Measurements from ENCODE around the gene OR2H2.

The OR2H2 gene

DNA sequence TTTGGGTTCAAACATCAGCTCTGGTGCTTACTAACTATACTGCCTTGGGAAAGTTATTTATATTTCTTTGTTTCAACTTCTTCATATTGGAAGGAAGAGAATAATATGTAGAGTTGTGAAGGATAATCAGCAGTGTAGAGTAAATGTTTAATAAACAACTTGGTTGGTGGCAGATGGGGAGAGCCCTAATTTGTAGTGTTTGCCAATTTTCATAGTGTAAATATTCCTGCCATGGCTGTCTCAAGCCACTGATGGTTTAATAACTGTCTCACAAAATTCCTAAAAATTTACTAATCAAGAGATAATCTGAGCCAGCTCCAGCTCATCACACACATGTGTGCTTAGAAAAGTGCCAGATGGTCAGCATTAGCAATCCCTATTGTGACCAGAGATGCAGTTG lies at the start of gene OR2H2:
OR2H2 (plus strand) TSS at position 301 of the 400 bp plus-strand sequence. CDS start 2,824 bp downstream, outside the sequence.
- DNase-seq, result no peak

DNA sequence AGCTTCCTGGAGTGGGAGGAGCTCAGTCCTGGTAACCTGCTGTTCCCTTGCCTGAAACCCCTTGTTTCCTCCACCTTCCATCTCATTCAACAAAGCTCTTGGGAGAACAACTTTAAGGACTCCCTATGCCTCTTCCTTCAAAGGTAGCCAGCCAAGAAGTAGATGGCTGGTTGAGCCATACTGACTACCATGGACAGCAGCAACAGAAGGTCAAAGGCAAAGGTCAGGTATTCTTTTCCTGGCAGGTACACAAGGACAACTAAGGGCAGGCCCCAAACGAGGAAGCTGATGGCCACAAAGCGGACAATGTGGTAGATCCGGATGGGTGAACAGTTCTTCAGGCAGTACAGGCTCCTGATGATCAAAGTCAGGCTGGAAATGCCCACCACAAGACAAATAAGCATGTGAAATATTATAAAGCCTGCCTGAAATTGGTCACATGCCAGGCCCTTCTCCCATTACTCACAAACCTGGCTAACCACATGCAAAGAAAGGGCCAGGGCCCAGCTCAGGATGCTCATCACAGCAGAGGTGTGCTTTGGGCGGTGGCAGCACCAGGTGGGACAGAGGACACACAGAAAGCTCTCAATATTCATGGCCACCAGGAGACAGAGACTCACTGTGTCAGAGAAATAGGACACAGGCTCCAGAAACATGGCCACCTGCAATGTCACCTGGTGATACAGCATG lies 47.1 kb upstream of the OR2H2 start:
- no peak for DNase-seq

DNA sequence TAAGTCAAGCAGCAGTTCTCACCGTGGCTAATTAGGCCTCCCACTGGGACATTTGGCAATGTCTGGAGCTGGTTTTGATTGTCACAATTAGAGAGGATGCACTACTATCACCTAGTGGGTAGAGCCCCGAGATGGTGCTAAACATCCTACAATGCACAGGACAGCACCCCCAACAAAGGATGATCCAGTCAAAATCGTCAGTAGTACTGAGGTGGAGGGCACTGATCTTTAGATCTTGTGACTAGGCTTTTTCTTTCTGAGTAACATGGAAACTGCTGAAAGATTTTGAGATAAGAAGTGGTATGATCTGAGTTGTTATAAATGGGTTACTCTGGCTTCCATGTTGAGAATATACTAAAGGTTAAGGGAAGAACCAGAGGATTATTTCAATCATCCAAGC lies 37.3 kb upstream of the OR2H2 start:
- DNase-seq, result no peak

DNA sequence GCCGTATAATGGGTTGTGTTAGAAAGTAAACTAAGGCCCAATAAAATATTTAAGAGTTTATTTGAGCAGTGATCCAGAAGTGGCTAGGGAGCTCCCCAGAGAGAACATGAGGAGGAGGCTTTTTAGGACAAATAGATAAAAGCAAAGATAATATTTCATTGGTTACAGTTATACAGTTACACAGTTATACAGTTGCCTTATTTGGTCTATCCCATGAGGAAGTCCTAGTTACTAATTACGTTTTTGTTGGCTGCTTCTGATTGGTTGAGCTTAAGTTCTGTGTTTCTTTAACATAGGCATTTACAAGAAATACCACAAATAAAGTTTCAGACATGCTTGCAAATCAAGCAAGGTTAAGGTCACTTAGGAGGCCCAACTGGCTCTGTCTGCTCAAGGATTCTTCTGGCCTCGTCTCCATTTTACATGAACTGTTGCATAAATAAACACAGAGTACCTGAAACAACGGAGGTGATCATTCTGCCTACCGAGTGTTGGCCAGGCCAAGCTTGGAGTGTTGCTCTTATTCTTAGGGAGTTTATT lies 32.3 kb upstream of the OR2H2 start:
- DNase-seq, result no peak

DNA sequence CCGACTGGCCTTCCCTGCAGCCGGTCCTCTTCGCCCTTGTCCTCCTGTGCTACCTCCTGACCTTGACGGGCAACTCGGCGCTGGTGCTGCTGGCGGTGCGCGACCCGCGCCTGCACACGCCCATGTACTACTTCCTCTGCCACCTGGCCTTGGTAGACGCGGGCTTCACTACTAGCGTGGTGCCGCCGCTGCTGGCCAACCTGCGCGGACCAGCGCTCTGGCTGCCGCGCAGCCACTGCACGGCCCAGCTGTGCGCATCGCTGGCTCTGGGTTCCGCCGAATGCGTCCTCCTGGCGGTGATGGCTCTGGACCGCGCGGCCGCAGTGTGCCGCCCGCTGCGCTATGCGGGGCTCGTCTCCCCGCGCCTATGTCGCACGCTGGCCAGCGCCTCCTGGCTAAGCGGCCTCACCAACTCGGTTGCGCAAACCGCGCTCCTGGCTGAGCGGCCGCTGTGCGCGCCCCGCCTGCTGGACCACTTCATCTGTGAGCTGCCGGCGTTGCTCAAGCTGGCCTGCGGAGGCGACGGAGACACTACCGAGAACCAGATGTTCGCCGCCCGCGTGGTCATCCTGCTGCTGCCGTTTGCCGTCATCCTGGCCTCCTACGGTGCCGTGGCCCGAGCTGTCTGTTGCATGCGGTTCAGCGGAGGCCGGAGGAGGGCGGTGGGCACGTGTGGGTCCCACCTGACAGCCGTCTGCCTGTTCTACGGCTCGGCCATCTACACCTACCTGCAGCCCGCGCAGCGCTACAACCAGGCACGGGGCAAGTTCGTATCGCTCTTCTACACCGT lies 31.5 kb upstream of the OR2H2 start:
- DNase-seq, result no peak

DNA sequence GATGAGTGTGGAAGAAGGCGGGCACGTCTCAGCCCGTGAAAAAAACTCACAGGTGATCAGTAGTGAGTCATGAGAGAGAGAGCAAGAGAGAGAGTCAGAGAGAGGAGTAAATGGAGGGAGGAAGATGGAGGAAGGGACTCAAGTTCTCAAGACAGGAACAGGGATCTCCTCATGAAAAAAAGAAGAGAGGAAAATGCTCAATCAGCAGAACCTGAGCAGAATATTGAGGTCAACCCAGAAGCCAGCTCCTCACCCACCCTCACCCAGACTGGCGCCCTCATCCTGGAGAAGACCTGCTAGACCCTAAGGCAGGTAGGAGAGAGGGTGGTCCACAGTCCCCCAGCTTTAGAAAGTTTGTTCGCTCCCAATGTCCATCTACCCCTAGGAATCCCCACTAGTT lies 30.2 kb upstream of the OR2H2 start:
- no peak for DNase-seq

DNA sequence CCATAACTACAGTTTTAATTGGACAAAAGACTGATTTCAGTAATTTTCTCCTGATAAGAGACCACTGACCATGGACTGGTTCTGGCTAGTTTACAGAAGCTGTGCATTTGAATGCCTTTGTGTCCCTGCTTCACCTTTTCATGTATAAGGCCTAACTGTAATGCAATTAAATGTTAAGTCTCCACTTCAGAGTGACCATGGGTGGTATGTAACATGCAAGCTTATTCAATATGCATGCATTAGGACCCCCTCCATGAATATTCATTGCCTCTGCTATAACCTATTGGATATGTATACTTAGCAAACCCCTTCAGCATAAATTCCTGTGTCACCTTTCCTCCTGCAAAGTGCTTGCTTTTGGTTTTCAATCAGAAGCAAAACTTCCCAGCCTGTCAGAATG lies 27.6 kb upstream of the OR2H2 start:
- DNase-seq, result no peak

DNA sequence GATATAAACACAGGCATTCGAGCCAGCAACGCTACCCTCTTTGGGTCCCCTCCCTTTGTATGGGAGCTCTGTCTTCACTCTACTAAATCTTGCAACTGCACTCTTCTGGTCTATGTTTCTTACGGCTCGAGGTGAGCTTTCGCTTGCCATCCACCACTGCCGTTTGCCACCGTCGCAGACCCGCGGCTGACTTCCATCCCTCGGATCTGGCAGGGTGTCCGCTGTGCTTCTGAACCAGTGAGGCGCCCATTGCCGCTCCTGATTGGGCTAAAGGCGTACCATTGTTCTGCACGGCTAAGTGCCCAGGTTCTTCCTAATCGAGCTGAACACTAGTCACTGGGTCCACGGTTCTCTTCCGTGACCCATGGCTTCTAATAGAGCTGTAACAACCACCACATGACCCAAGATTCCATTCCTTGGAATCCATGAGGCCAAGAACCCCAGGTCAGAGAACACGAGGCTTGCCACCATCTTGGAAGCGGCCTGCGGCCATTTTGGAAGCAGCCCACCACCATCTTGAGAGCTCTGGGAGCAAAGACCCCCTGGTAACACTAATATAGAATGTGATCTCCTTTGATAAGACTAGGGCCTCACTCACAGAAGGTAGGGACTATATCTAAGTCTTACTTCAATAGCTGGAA lies 26.4 kb upstream of the OR2H2 start:
- DNase-seq, result no peak

DNA sequence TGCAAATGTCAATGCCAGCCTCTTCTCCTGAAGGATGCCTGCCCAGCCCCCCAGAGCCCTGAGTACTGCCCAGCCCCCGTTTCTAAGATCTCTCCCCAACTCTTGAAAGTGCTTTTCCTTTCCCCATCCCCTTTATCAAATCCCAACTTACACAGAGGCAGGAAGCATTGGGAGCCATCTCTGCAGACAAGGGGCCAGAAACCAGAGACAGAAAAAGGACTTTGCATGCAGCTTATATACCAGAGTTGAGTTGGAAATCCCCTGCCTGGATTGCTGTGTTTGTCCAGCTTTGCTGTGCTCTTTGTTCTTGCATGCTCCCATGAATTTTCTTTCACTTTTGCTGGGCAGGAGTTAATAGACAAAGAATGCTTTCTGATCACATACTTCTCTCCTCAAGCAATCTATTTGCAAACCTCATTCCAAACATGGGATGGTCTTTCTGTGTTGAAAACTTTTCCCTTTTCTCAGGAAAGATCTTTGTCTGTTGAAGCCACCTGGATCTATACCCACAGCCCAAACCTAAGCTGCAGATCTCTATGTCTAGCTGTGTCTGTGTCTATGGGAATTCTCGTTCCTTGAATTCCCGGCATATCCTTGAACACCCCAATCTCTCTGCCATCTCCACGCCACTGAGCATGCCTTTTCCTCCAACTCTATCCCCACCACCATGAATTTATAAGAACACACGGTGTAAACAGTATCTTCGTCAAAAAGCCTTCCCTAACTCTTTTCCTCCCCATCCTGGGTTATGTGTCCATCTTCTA lies 25.2 kb upstream of the OR2H2 start, which contains the start of gene UBD:
UBD (minus strand) TSS at position 209 of the 764 bp plus-strand sequence; CDS start at position 178, 31 bp downstream.
- no peak for DNase-seq

DNA sequence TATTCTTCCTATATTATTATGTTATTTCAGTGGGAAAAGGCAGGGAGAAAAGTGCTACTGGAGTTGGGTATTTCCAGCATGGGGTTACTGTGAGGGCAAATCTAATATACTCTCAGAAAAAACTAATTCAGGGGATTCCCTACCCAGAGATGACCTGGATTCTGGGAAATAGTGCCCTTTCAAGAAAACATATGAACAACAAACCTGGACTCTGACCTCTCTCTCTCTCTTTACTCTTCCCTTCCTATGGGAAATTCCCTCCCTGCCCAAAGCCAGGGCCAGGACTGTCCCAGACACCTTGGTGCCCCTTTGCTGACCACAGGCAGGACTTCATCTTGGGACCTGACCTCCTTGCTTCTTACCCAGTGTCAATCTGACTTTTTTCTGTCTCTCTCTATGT lies 23.8 kb upstream of the OR2H2 start:
- no peak for DNase-seq

DNA sequence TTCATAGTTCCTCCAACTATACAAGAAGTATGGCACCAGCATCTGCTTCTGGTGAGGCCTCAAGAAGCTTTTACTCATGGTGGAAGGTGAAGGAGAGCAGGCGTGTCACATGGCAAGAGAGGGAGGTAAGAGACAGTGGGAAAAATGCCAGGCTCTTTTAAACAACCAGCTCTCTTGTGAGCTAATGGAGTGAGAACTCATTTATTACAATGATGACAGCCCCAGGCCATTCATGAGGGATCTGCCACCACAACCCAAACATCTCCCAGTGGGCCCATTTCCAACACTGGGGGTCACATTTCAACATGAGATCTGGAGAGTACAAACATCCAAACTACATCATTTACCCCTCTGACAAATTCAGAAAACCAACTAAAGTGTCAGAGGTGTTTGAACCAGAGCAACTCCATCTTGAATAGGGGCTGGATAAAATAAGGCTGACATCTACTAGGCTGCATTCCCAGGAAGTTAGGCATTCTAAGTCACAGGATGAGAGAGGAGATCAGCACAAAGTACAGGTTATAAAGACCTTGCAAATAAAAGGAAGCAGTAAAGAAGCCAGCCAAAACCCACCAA lies 23.2 kb upstream of the OR2H2 start:
- DNase-seq, result no peak

DNA sequence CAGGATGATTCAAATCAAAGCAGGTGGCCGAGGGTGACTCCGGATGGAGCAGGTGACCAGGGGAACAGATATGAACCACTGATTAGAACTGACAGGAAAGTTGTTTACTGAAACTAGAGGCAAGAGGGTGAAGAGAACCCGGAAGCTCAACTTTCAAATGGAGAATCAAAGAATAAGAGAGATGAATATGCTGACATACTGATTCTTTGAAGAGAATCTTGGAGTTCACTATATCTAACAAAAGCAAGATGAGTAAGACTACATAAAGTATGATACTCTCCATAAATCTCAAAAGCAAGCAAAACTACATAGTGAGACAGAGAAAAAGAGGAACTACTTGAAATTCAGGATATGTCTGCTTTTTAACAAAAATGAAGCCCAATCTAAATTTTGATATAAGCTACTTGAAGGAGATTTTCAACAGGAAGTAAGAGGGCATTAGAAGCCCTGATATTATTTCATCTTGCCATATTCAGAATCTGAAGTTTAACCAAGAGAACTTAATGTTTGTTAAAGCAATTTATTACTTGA lies 21.4 kb upstream of the OR2H2 start:
- no peak for DNase-seq

DNA sequence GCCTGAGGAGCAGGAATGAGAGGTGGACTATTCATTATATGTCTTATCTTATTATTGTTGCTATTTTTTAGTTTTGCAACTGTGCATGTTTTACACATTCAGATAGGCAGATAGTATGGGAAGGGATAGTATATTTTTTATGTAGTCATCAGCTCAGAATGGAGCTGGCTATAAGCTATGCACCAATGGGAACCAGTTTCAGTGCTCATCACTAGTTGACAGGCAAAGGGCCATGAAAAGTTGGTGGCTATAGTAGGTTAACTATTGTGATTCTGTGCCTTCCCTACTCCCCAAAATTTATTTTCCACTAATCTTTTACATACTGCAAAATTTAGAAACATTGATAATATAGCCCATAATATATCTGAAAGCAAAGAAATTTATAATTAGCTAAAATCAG lies 20.0 kb upstream of the OR2H2 start:
- DNase-seq, result no peak

DNA sequence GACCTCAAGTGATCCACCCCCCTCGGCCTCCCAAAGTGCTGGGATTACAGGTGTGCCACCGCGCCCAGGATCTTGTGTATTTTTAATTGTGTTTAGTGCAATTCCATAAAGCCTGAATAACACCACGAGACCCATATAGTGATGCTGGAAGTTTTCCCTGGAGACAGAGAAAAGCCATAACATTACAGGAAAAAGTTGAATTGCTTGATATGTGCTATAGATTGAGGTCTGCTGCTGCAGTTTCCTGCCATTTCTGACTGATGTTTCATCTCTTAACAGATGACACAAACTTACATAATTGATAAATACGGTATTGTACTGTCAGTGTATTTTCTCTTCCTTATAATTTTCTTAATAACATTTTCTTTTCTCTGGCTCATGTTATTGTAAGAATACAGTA lies 18.1 kb upstream of the OR2H2 start:
- DNase-seq, result no peak

DNA sequence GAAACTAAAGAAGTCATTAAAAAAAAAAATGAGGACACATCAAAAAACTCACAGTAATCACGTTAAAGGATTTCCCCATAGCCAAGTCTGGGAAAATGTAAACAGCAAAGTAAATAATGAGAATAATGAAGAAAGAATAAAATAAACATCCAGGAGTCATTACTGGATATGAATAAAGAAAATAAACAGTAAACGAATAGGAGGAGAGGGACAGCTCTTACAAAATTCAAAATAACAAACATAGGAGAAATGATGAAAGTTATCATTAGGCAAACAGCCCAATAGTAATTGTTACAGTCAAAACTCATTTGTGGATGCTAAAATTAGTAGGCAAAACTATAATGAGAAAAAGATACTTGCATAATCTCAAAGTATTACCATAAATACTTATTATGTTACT lies 17.4 kb upstream of the OR2H2 start:
- no peak for DNase-seq

DNA sequence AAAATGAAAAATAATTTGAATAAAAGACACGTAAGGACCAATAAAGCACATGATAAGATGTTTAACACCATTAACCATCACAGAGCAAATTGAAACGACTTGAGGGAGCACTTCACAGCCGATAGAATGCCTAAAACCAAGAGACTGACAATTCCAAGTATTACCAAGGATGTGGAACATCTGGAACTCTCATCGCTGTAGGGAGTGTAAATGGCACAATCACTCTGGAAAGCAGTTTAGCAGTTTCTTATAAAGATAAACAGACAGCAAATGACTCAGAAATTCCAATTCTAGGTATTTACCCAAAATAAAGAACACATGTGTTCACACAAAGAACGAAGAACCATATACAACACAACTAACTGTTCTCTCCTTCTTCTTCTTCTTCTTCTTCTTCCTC lies 16.9 kb upstream of the OR2H2 start:
- DNase-seq, result no peak

DNA sequence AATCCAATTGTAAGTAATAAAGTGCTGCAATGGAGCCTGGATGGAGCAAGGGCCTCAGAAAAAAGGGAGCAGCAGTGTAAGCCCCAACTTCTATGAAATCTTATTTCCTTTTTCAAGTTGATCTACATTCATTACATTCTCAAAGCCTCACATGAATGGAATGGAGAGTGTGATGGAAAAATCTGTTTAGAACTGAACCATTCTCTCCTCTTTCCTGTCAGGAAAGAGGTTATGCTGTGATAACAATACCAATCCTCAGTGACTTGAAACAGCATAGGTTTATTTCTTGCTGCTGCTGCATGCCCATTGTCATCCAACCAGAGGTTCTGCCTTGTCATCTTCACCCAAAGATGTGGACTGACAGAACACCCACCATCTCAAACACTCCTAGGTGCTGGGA lies 8.9 kb upstream of the OR2H2 start:
- DNase-seq, result no peak

DNA sequence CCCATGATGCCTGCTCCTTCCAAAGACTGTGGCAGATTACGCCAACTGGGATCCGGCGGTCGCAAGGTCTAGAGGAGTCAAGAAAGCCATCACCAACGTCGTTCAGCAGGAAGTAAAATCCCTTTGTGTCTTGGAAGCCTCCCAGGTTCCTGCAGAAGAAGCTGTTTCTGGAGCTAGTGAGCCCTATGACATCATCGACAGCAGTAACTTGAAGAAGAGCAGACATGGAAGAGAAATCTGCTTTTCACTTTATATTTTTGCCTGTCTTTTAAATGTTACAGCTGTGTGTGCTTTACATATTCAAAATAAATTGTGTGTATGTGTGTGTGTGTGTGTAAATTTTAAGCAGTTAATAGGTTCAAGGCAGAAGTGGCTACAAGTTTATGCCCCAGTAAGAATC lies 7.4 kb upstream of the OR2H2 start:
- DNase-seq, result no peak

DNA sequence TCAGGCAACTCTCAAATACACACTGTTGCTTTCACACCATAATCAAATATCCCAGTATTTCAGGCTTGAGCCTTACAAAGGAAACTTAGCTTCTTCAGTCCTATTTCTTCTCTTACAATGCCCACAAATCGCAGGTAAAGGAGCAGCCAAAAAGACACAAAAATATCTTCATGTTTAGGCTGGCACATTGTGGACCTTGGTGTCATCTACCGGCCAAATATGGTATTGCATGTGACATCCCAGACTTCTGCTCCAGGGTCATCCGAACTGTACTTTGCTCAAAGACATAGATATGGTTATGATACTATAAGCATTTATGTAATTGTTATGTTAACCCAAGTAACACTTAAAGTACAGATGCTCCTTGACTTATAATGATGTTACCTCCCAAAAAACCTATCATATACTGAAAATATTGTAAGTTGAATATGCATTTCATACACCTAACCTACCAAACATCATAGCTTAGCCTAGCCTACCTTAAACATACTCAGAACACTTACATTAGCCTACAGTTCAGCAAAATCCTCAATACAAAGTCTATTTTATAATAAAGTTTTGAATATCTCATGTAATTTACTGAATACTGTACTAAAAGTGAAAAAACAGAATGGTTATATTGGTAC lies 4.6 kb downstream of the OR2H2 start:
- peak; percentile 15 for DNase-seq

DNA sequence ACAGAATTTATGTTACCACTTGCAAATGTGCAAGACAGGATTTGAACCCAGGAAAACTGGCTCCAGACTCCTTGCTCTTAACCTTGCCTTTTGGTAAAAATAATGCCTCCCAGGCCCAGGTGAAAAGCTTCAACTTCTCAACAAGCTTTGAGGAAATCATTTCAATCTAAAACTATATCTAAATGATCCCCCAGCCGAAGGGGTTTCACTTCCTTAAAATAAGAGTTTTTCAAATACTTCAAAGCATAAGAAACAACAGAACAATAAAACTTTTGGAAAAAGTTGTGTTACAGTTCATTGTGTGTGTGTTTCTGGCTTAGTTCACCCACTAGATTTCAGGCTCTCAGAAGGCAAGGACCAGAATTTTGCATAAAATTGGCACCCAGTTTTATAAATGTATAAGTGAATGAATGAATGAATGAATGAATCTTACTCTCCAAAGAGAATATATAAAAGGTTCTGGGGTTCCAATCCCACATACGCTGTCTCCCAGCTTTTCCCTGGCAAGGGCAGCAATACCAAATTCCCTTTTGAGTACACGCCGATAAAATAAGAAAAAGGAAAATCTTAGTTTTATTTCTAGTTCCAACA lies 5.4 kb downstream of the OR2H2 start:
- no peak for DNase-seq

DNA sequence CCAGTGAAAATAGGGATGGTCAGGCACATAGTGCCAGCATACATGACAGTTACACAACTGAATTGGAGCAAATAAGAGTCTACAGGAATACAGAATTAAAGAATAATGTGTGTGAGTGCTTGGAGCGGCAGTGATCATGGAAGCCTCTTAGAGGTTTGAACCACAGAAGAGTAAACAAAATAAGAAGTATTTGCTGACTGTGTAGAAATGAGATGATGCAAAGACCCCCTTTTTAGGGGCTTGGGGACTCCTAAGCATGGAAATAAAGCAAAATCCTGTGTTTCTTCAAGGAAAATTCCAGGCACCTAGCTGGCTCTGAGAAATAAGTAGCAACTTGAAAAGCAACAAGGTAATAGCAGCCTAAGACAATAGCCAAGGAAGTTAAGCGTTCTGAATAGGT lies 6.8 kb downstream of the OR2H2 start:
- DNase-seq, result no peak

All from activated effector memory CD4-positive, alpha-beta T cell treated with Interleukin-2 at 50 U/mL for 16 hours (primary cell).